Loucy (cell line): ENCODE measurements around the gene BRD1.
"Not testable (repeated sequence)": the region's sequence is repeated elsewhere in the genome, so short reads cannot be mapped to it uniquely, and the experiment has no call there.

Source experiments
- H2AFZ ChIP-seq: fragments of 200-600 bp; sonication (generic); 2 replicates; pipeline ENCODE4 v1.6.0; 2016; ENCODE audit warnings: antibody characterized with exemption, mild to moderate bottlenecking, low read length, moderate library complexity
- H3F3A ChIP-seq: fragments of 200-600 bp; 2 replicates; pipeline ENCODE4 v1.6.0; 2016; ENCODE audit warnings: antibody characterized with exemption, low read depth, mild to moderate bottlenecking
- H3K27me3 ChIP-seq: fragments of 200-600 bp; sonication (generic); 2 replicates; pipeline ENCODE4 v1.6.1; 2014; ENCODE audit warnings: low read length, mild to moderate bottlenecking; ENCODE audit not compliant: insufficient read depth, poor library complexity, severe bottlenecking
- H3K36me3 ChIP-seq: fragments of 200-600 bp; sonication (generic); 2 replicates; pipeline ENCODE4 v1.6.1; 2016; ENCODE audit warnings: low read length; ENCODE audit not compliant: insufficient read depth
- H3K4me1 ChIP-seq: fragments of 200-600 bp; sonication (generic); 2 replicates; pipeline ENCODE4 v1.5.1; 2014; ENCODE audit warnings: low read length, mild to moderate bottlenecking; ENCODE audit not compliant: insufficient read depth, poor library complexity, severe bottlenecking
- H3K4me2 ChIP-seq: fragments of 200-600 bp; sonication (generic); 2 replicates; pipeline ENCODE4 v1.6.0; 2014; ENCODE audit warnings: antibody characterized with exemption, low read length, low read depth, mild to moderate bottlenecking; ENCODE audit not compliant: poor library complexity, severe bottlenecking
- H3K4me3 ChIP-seq: fragments of 200-600 bp; sonication (generic); 2 replicates; pipeline ENCODE4 v1.5.1; 2014; ENCODE audit warnings: low read length, mild to moderate bottlenecking, mixed read lengths; ENCODE audit not compliant: poor library complexity, severe bottlenecking
- H3K79me2 ChIP-seq: fragments of 200-600 bp; sonication (generic); 2 replicates; pipeline ENCODE4 v1.6.1; 2014; ENCODE audit warnings: low read length; ENCODE audit not compliant: insufficient read depth
- H3K9ac ChIP-seq: fragments of 200-600 bp; sonication (generic); 2 replicates; pipeline ENCODE4 v1.6.0; 2014; ENCODE audit warnings: mild to moderate bottlenecking, low read depth, low read length, moderate library complexity; ENCODE audit not compliant: poor library complexity, severe bottlenecking
- H3K9me2 ChIP-seq: fragments of 200-600 bp; sonication (generic); replicated peaks from 2 replicates; pipeline ENCODE4 v1.6.1; 2016; ENCODE audit warnings: low read depth, low read length, mixed read lengths
- H3K9me3 ChIP-seq: fragments of 200-600 bp; sonication (generic); 2 replicates; pipeline ENCODE4 v1.6.1; 2014; ENCODE audit warnings: mild to moderate bottlenecking, antibody characterized with exemption, low read length, low read depth; ENCODE audit not compliant: insufficient read depth
- H4K20me1 ChIP-seq: fragments of 200-600 bp; sonication (generic); 2 replicates; pipeline ENCODE4 v1.6.0; 2014; ENCODE audit warnings: antibody characterized with exemption, low read length, mild to moderate bottlenecking; ENCODE audit not compliant: insufficient read depth, poor library complexity, severe bottlenecking
- EZH2phosphoT487 ChIP-seq: fragments of 200-600 bp; IDR thresholded peaks from 2 replicates; pipeline ENCODE4 v1.6.1; 2018; ENCODE audit warnings: antibody characterized with exemption, mild to moderate bottlenecking, moderate library complexity, borderline replicate concordance
- TF ChIP-seq, protein P1 (sequence below): fragments of 200-600 bp; sonication (generic); conservative IDR thresholded peaks from 2 replicates; pipeline ENCODE4 v1.5.1; 2014; ENCODE audit warnings: mild to moderate bottlenecking, antibody characterized with exemption, low read length

The BRD1 gene

DNA sequence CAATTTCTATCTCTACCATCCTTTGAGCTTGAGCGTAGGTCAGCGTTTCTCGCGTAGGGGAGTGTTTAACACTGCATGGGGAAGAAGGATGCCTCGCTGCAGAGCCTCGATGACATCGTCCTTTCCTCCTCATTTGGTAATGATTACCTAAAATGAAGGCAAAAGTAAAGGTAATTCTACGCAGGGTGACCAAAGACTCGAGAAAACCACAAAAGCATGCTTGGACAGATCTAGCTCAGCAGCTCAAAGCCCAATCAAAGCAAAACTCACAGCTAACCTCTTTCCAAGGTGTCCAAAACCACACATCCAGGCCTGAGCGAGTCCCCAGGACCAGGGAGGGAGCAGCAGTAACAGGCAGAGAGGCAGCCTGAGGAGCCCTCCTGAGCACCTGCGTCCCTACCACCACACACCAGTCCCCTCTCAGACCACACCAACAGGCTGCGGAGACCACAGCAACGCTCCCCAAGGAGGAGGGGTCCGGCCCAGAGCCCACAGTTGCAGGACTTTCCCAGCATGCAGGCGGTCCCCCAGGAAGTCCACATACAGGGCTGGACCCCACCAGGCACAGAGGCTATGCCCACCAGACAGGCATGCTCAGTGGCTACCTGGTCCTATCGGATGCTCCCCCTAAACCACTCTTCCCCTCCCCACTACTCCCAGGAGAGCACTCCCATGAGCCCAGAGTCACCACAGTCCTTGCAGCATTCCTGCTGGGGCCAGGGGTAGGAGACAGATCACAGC, 3.3 kb downstream of the BRD1 start:
- peaks cover 67% of the 10 kb centered on the region for H3K4me1 ChIP-seq
- H3K4me2 ChIP-seq, result peak overlapping the region; percentile 97
- H3K27me3 ChIP-seq, result no peaks in the 10 kb centered on the region
- no peaks in the 10 kb centered on the region for H3F3A ChIP-seq
- H4K20me1 ChIP-seq, result peaks cover 75% of the 10 kb centered on the region
- no peak overlapping the region for H2AFZ ChIP-seq
- H3K79me2 ChIP-seq, result peaks cover 93% of the 10 kb centered on the region
- H3K9ac ChIP-seq, result peak overlapping the region; percentile 92
- no peaks in the 10 kb centered on the region for H3K9me3 ChIP-seq
- peak overlapping the region; percentile 82 for H3K4me3 ChIP-seq
- TF ChIP-seq, protein P1, sequence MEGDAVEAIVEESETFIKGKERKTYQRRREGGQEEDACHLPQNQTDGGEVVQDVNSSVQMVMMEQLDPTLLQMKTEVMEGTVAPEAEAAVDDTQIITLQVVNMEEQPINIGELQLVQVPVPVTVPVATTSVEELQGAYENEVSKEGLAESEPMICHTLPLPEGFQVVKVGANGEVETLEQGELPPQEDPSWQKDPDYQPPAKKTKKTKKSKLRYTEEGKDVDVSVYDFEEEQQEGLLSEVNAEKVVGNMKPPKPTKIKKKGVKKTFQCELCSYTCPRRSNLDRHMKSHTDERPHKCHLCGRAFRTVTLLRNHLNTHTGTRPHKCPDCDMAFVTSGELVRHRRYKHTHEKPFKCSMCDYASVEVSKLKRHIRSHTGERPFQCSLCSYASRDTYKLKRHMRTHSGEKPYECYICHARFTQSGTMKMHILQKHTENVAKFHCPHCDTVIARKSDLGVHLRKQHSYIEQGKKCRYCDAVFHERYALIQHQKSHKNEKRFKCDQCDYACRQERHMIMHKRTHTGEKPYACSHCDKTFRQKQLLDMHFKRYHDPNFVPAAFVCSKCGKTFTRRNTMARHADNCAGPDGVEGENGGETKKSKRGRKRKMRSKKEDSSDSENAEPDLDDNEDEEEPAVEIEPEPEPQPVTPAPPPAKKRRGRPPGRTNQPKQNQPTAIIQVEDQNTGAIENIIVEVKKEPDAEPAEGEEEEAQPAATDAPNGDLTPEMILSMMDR, result no peak
- no peak for TF ChIP-seq EZH2phosphoT487
- no peaks in the 10 kb centered on the region for H3K9me2 ChIP-seq
- peaks cover 41% of the 10 kb centered on the region; the same call in 1 of the 2 replicates for H3K36me3 ChIP-seq

DNA sequence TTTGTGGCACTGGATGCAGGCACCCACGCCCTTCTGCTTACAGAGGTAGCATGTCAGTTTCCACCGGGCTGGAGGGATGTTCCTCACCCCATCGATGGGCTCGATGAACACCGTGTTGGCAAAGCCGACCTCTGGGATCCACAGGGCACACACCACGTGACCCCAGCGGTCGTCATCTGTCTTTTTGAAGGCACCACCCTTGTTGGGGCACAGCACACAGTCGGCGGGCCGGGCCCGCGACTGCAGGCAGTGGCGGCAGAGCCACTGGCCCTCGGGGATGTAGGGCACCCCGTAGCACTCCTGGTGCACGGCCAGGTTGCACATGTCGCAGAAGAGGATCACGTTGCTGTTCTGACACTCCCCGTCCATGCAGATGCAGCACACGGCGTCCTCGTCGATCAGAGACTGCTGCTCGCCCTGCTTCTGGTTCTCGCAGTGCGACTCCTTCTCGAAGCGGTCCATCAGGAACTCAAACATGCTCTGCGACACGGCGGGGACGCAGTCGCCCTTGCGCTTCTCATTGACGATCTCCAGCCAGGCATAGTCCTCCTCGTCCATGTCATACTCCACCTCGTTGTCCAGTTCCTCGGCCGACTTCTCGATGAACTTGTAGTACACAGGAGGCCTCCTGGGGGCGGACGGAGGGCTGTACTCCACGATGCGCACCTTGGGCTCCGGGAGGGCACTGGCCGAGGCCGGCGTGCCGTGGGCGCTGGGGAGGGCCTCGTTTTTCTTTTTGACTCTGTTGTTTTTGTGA, 4.2 kb downstream of the BRD1 start:
- Histone ChIP-seq H2AFZ (no peak overlapping the region), H3K4me2 (peak overlapping the region; percentile 97), H3K4me1 (peaks cover 65% of the 10 kb centered on the region), H3K27me3 (no peaks in the 10 kb centered on the region), H3K36me3 (peaks cover 47% of the 10 kb centered on the region; the same call in 1 of the 2 replicates), H3K9me3 (no peaks in the 10 kb centered on the region), H3K4me3 (peak overlapping the region; percentile 82), H3K9ac (no peak overlapping the region), H3K79me2 (peaks cover 94% of the 10 kb centered on the region), H3K9me2 (no peaks in the 10 kb centered on the region), H4K20me1 (peaks cover 84% of the 10 kb centered on the region), H3F3A (no peaks in the 10 kb centered on the region)
- TF ChIP-seq EZH2phosphoT487, result no peak
- TF ChIP-seq, protein P1, result no peak

DNA sequence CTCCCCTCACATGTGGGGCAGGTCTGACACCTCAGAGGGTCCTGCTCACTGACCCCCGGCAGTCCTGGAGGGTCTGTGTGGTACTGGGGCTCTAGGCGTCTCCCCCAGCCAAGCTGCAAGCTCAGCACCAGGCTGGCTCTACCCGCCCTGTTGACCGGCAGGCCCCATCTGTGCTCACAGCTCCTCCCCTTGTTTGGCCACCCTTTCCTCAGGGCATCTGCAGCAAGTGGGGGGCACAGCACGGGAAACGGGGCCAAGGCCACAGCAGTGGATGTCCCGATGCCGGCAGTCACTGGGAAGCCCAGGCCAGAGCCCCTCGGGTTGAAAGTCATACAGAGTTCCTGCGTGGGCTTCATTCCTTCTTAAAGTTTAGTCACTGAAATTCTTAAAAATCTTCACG, 5.9 kb downstream of the BRD1 start:
- not testable (repeated sequence) for H3K27me3 ChIP-seq, H3F3A ChIP-seq, H3K9me2 ChIP-seq, H3K9me3 ChIP-seq, H2AFZ ChIP-seq
- Histone ChIP-seq H3K79me2 (peaks cover 100% of the 10 kb centered on the region), H4K20me1 (peaks cover 98% of the 10 kb centered on the region), H3K36me3 (peaks cover 64% of the 10 kb centered on the region), H3K4me3 (peak overlapping the region; percentile 82), H3K4me1 (peaks cover 65% of the 10 kb centered on the region), H3K4me2 (peak overlapping the region; percentile 97), H3K9ac (peak overlapping the region; percentile 44)
